Body of pancreas (tissue), 4 donors: ENCODE measurements around the gene GRM4.

Experiments used
- CTCF ChIP-seq, 7 experiments: fragments of 450-650 bp in 4 of 7; fragments of 200-600 bp in 3 of 7; sonication (generic) in 3 of 7; IDR thresholded peaks; one replicate each; pipeline ENCODE4 v1.5.1; 2016 to 2019; ENCODE audit warnings: antibody characterized with exemption in 7 of 7
- POLR2A ChIP-seq, 3 donors: fragments of 450-650 bp; IDR thresholded peaks; one replicate each; pipeline ENCODE4 v1.6.1; 2016; ENCODE audit warnings: antibody characterized with exemption in 3 of 3, mild to moderate bottlenecking in 2 of 3

GRCh38 chr6:34174846-34175399, 29.0 kb upstream of the GRM4 start:
- TF ChIP-seq CTCF (IDR thresholded peaks at IDR 0.05) (no peak), POLR2A (IDR thresholded peaks at IDR 0.05) (no peak)
